K562 treated with DMSO at 1 percent for 4 hours (cell line): ENCODE data around the gene AMMECR1. TPM values are rescaled to one million over a fixed set of nuclear protein-coding genes. Genes with fewer than 3 reads are reported as not detected.

Experiments
- total RNA-seq: library from RNA; unstranded; fragments of 300-600 nt; gene quantifications from 2 replicates; pipeline ENCODE4 v1.2.3, GENCODE V29; 2022; ENCODE audit not compliant: insufficient read depth

Gene AMMECR1
- 7.1 and 9.6 TPM in 2 replicates for total RNA-seq

DNA sequence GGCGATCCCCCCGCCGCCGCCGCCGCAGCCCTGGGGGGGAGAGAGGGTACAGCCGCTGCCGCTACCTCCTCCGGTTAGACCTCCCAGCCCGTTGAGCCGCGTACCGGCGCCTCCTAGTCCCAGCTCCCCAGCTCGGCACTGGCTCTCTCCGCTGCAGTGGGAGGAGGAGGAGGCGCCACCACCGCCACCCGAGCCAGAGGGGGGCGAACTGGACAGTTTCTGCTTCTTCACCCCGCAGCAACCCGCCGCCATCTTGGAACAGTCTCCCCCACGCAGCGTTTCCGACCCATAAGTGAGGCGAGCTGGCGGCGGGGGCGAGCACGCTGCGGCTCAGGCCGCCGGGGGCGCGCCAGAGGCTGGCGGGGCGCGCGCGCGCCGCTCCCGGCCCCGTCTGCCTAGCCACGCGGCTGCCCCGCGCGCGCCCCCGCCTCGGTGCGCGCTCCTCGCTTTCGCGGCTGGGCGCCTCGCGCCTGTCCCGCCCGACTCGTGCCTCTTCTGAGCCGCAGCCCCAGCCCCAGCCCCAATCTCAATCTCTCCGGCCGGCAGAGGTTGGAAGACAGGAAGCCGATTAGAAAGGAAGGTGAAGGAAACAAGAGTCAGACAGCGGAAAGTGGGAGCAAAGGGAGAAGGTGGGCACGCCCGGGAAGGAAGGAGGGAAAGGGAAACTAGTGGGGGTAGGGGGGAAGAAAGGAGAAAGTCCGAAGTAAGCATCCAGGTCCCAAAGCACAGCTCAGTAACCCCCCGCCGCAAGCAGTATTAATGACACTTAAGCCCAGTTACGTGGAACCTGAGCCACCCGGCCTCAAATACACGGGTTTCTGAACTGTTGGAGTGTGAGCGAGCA lies at the start of gene AMMECR1:
TSS of gene AMMECR1 (minus strand) at position 266 of the 844 bp plus-strand sequence. CDS start at position 252, 14 bp downstream.

GRCh38 chrX:110358548-110358947 lies 40.7 kb upstream of the AMMECR1 start, which contains the start of gene RTL9:
TSS of gene RTL9 (plus strand) at chrX:110358848. CDS start at chrX:110450618, 91,770 bp downstream.

Other genes with a start within 250 kb of the AMMECR1 start
- not detected in 2 replicates for gene RTL9, start 40.8 kb upstream of the AMMECR1 start, total RNA-seq